ENCODE results near the gene RBM26.

GRCh38 chr13:79380997-79381396 lies 25.1 kb downstream of the RBM26 start:
- TF ChIP-seq GATA3 (IDR thresholded peaks at IDR 0.05; ENCODE audit: low read depth, low read length) (no peak), GATA2 (IDR thresholded peaks at IDR 0.05; ENCODE audit: low read depth, low read length) (no peak)
